ENCODE measurements around the gene AP3B1. TPM values are rescaled to one million over a fixed set of nuclear protein-coding genes. Genes with fewer than 3 reads are reported as not detected.

The AP3B1 gene
- total RNA-seq, 2 donors from 2014 or later = 53.4 to 74.0 TPM

DNA sequence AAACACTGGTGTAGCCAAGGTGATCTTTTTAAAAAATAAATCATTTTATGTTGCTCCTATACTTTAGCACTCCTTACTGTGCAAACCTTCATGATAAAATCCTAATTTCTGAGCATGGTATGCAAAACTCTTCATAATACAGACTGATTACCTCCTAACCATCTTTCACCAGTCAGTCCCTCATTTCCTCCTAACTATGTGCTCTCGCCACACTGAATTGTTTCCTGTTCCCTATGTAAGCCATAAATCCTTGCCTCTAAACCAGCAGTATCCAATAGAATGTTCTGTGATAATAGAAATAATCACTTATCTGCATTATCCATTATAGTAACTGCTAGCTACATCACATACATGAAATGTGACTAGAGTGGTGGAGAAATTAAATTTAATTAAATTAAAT, 10.7 kb downstream of the AP3B1 start:
- Mint-ChIP-seq H3K27me3 (ENCODE audit: insufficient read depth) (no peaks in the 10 kb centered on the region), H3K4me3 (no peak overlapping the region), H3K27ac (no peak overlapping the region), H3K36me3 (ENCODE audit: low read depth) (peaks cover 7% of the 10 kb centered on the region), H3K4me1 (peaks cover 16% of the 10 kb centered on the region), H3K9me3 (no peaks in the 10 kb centered on the region)
- Histone ChIP-seq H3K9ac (ENCODE audit: extremely low read depth, low read length, poor library complexity, severe bottlenecking) (no peak overlapping the region), H3K27ac (ENCODE audit: low read depth, low read length) (no peak overlapping the region), H3K4me3 (ENCODE audit: low read length) (no peak overlapping the region), H3K4me1 (ENCODE audit: control insufficient read depth, insufficient read depth, low read length) (peaks cover 4% of the 10 kb centered on the region), H3K9me3 (ENCODE audit: control insufficient read depth, low read length) (no peaks in the 10 kb centered on the region), H3K36me3 (ENCODE audit: control insufficient read depth, insufficient read depth, low read length) (no peaks in the 10 kb centered on the region), H3K27me3 (ENCODE audit: control insufficient read depth, insufficient read depth, low read length, poor library complexity, severe bottlenecking) (no peaks in the 10 kb centered on the region)
- no peak for DNase-seq
- WGBS, 2 experiments (ENCODE audit: insufficient coverage in 1 of 2, insufficient read length in 1 of 2) = 90% methylated on average over 1 of the region's 1 CpG; no CpG with 5 or more reads in 1 of the 2 experiments
- TF ChIP-seq, protein P1, sequence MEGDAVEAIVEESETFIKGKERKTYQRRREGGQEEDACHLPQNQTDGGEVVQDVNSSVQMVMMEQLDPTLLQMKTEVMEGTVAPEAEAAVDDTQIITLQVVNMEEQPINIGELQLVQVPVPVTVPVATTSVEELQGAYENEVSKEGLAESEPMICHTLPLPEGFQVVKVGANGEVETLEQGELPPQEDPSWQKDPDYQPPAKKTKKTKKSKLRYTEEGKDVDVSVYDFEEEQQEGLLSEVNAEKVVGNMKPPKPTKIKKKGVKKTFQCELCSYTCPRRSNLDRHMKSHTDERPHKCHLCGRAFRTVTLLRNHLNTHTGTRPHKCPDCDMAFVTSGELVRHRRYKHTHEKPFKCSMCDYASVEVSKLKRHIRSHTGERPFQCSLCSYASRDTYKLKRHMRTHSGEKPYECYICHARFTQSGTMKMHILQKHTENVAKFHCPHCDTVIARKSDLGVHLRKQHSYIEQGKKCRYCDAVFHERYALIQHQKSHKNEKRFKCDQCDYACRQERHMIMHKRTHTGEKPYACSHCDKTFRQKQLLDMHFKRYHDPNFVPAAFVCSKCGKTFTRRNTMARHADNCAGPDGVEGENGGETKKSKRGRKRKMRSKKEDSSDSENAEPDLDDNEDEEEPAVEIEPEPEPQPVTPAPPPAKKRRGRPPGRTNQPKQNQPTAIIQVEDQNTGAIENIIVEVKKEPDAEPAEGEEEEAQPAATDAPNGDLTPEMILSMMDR (conservative IDR thresholded peaks at IDR 0.05) = no peak

DNA sequence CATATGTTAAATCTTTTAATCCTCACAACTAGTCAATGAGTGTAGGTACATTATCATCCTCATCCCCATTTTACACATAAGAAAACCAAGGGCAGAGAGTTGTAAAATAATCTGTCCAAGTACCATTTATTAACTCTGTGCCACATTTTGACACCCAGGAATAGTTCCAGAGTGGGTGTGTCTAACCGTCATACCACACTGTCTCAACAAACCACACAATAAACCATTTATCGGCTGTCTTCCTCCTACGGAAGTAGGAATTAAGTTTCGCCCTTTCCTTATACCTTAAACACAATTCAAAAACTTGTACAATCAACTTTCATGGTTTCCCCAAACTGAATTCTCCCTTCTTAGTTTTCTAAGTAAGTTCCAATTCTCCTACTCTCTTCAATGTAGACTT, 11.4 kb downstream of the AP3B1 start:
- Mint-ChIP-seq H3K9me3 (no peaks in the 10 kb centered on the region), H3K27ac (no peak overlapping the region), H3K4me1 (peaks cover 13% of the 10 kb centered on the region), H3K4me3 (no peak overlapping the region), H3K36me3 (ENCODE audit: low read depth) (peaks cover 7% of the 10 kb centered on the region), H3K27me3 (ENCODE audit: insufficient read depth) (no peaks in the 10 kb centered on the region)
- Histone ChIP-seq H3K9me3 (ENCODE audit: control insufficient read depth, low read length) (no peaks in the 10 kb centered on the region), H3K4me3 (ENCODE audit: low read length) (no peak overlapping the region), H3K9ac (ENCODE audit: extremely low read depth, low read length, poor library complexity, severe bottlenecking) (no peak overlapping the region), H3K4me1 (ENCODE audit: control insufficient read depth, insufficient read depth, low read length) (peaks cover 4% of the 10 kb centered on the region), H3K27me3 (ENCODE audit: control insufficient read depth, insufficient read depth, low read length, poor library complexity, severe bottlenecking) (no peaks in the 10 kb centered on the region), H3K36me3 (ENCODE audit: control insufficient read depth, insufficient read depth, low read length) (no peaks in the 10 kb centered on the region), H3K27ac (ENCODE audit: low read depth, low read length) (no peak overlapping the region)
- 89 to 97% methylated on average over 4 of the region's 4 CpGs for WGBS, 2 experiments (ENCODE audit: insufficient coverage in 1 of 2, insufficient read length in 1 of 2)
- TF ChIP-seq, protein P1 (conservative IDR thresholded peaks at IDR 0.05) = no peak
- no peak for DNase-seq

DNA sequence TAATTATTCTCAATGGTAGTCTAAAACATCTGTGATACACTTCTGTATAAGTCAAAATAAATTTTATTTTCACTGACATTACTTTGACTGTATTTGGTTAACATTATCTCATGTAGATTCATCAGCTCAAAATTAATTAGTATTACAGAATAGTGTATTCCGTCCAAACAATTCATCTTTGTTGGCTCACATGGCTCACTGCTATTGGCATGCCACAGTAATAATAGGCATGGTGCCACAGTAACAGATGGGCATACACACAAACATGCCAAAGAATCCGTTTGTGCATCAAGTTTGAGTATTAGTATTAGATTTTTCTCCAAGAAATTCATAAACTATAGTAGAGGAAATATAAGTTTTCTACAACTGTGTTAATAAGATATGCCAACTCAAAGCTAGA, 14.2 kb downstream of the AP3B1 start:
- Histone ChIP-seq H3K4me3 (ENCODE audit: low read length) (no peak overlapping the region), H3K27ac (ENCODE audit: low read depth, low read length) (no peak overlapping the region), H3K9me3 (ENCODE audit: control insufficient read depth, low read length) (no peaks in the 10 kb centered on the region), H3K4me1 (ENCODE audit: control insufficient read depth, insufficient read depth, low read length) (no peaks in the 10 kb centered on the region), H3K27me3 (ENCODE audit: control insufficient read depth, insufficient read depth, low read length, poor library complexity, severe bottlenecking) (no peaks in the 10 kb centered on the region), H3K9ac (ENCODE audit: extremely low read depth, low read length, poor library complexity, severe bottlenecking) (no peak overlapping the region), H3K36me3 (ENCODE audit: control insufficient read depth, insufficient read depth, low read length) (peaks cover 7% of the 10 kb centered on the region)
- WGBS, 2 experiments (ENCODE audit: insufficient coverage in 1 of 2, insufficient read length in 1 of 2) = 71 to 100% methylated on average over 1 to 2 of the region's 2 CpGs
- Mint-ChIP-seq H3K4me1 (no peaks in the 10 kb centered on the region), H3K27ac (no peak overlapping the region), H3K4me3 (no peak overlapping the region), H3K27me3 (ENCODE audit: insufficient read depth) (no peaks in the 10 kb centered on the region), H3K36me3 (ENCODE audit: low read depth) (peaks cover 4% of the 10 kb centered on the region), H3K9me3 (no peaks in the 10 kb centered on the region)
- DNase-seq = no peak
- TF ChIP-seq, protein P1 (conservative IDR thresholded peaks at IDR 0.05) = no peak
